ENCODE results near the gene MAP3K3. TPM values are rescaled to one million over a fixed set of nuclear protein-coding genes. Genes with fewer than 3 reads are reported as not detected.

MAP3K3 gene
- polyA plus RNA-seq, 2 of the 4 experiments (the other 2 are of a cell fraction) = 10.8 to 11.2 TPM

GRCh38 chr17:63700528-63701455 is 78.6 kb downstream of the MAP3K3 start (continued):
- TF ChIP-seq, protein P1, sequence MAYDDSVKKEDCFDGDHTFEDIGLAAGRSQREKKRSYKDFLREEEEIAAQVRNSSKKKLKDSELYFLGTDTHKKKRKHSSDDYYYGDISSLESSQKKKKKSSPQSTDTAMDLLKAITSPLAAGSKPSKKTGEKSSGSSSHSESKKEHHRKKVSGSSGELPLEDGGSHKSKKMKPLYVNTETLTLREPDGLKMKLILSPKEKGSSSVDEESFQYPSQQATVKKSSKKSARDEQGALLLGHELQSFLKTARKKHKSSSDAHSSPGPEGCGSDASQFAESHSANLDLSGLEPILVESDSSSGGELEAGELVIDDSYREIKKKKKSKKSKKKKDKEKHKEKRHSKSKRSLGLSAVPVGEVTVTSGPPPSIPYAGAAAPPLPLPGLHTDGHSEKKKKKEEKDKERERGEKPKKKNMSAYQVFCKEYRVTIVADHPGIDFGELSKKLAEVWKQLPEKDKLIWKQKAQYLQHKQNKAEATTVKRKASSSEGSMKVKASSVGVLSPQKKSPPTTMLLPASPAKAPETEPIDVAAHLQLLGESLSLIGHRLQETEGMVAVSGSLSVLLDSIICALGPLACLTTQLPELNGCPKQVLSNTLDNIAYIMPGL (CRISPR knock-in tag; IDR thresholded peaks at IDR 0.05; ENCODE audit: borderline replicate concordance) = no peak
- TF ChIP-seq MYC (IDR thresholded peaks at IDR 0.05; ENCODE audit: borderline replicate concordance, low read length) (no peak), SREBF2 (IDR thresholded peaks at IDR 0.05) (no peak), PBX3 (IDR thresholded peaks at IDR 0.05) (no peak), ZNF302 (CRISPR knock-in tag; IDR thresholded peaks at IDR 0.05) (no peak), HOXA7 (CRISPR knock-in tag; IDR thresholded peaks at IDR 0.05) (no peak)

GRCh38 chr17:63701456-63701820 is 79.2 kb downstream of the MAP3K3 start:
- 91% methylated on average over 10 of the region's 10 CpGs for WGBS (ENCODE audit: missing lambda C conversion rate)
- no peak for FAIRE-seq
- ATAC-seq = no peak
- POLR2A ChIA-PET = no interaction called here
- CTCF ChIA-PET = interaction anchor here (0.7 to 1.7 kb wide), 4 partner anchors 8 to 30 kb away, joined by 3 to 5 read pairs (median 4); no protein-coding TSS in a partner anchor
- Histone ChIP-seq H3K4me2 (no peak overlapping the region), H3K4me3 (no peak overlapping the region), H3K27ac (no peak overlapping the region), H3K4me1 (0 out of 3 replicates have a peak, but pooled peaks cover 6% of the 10 kb centered on the region), H3K9me3 (no peaks in the 10 kb centered on the region)
- no peak for DNase-seq (ENCODE audit: low read depth in 1 of 2, low spot score in 1 of 2)
- TF ChIP-seq RARB (CRISPR knock-in tag; IDR thresholded peaks at IDR 0.05) (no peak), EP300 (IDR thresholded peaks at IDR 0.05) (no peak), CHD4 (IDR thresholded peaks at IDR 0.05; ENCODE audit: borderline replicate concordance) (no peak), NPAS2 (CRISPR knock-in tag; IDR thresholded peaks at IDR 0.05; ENCODE audit: borderline replicate concordance) (no peak), ZSCAN20 (CRISPR knock-in tag; IDR thresholded peaks at IDR 0.05) (no peak), BCL3 (IDR thresholded peaks at IDR 0.05) (no peak), ZFP36 (IDR thresholded peaks at IDR 0.05; ENCODE audit: borderline replicate concordance, partially characterized antibody) (no peak), CEBPB (IDR thresholded peaks at IDR 0.05) (no peak), CBX2 (IDR thresholded peaks at IDR 0.05; ENCODE audit: borderline replicate concordance, low read depth) (no peak), ZC3H11A (IDR thresholded peaks at IDR 0.05) (no peak), GATA3 (IDR thresholded peaks at IDR 0.05; ENCODE audit: borderline replicate concordance) (no peak), EHMT2 (IDR thresholded peaks at IDR 0.05; ENCODE audit: low read depth) (no peak), CHD2 (IDR thresholded peaks at IDR 0.05; ENCODE audit: low read length, partially characterized antibody) (no peak)
- TF ChIP-seq, protein P2, sequence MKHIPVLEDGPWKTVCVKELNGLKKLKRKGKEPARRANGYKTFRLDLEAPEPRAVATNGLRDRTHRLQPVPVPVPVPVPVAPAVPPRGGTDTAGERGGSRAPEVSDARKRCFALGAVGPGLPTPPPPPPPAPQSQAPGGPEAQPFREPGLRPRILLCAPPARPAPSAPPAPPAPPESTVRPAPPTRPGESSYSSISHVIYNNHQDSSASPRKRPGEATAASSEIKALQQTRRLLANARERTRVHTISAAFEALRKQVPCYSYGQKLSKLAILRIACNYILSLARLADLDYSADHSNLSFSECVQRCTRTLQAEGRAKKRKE (CRISPR knock-in tag; IDR thresholded peaks at IDR 0.05; ENCODE audit: low read depth) = no peak

Data from A549 (cell line).